Measurements from ENCODE around the gene NSUN7. TPM values are rescaled to one million over a fixed set of nuclear protein-coding genes. Genes with fewer than 3 reads are reported as not detected.

NSUN7 gene
- total RNA-seq, 2 donors from 2014 or later = 17.9 to 29.6 TPM

DNA sequence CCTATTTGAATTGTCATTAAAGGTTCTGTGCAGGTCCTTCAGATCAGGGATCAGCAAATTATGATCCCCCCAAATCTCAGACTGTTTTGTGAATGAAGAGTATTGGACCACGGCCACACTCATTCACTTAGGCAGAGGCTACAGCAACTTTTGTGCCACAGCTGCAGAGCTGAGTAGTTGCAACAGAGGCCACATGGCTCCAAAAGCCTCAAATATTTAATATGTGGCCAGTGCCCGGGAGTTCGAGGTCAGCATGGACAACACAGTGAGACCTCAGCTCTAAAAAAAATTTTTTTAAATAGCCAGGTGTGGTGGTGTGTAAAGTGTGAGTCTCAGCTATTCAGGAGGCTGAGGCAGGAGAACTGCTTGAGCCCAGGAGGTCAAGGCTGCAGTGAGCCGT is 100.7 kb downstream of the NSUN7 start:
- DNase-seq = no peak
- H3K27me3 ChIP-seq (ENCODE audit: control insufficient read depth, insufficient read depth, low read length, poor library complexity, severe bottlenecking) = no peaks in the 10 kb centered on the region
- H3K27ac ChIP-seq (ENCODE audit: low read depth, low read length) = no peak overlapping the region
- TF ChIP-seq, protein P1, sequence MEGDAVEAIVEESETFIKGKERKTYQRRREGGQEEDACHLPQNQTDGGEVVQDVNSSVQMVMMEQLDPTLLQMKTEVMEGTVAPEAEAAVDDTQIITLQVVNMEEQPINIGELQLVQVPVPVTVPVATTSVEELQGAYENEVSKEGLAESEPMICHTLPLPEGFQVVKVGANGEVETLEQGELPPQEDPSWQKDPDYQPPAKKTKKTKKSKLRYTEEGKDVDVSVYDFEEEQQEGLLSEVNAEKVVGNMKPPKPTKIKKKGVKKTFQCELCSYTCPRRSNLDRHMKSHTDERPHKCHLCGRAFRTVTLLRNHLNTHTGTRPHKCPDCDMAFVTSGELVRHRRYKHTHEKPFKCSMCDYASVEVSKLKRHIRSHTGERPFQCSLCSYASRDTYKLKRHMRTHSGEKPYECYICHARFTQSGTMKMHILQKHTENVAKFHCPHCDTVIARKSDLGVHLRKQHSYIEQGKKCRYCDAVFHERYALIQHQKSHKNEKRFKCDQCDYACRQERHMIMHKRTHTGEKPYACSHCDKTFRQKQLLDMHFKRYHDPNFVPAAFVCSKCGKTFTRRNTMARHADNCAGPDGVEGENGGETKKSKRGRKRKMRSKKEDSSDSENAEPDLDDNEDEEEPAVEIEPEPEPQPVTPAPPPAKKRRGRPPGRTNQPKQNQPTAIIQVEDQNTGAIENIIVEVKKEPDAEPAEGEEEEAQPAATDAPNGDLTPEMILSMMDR (conservative IDR thresholded peaks at IDR 0.05) = no peak
- no peaks in the 10 kb centered on the region for H3K9me3 ChIP-seq (ENCODE audit: control insufficient read depth, low read length)
- peaks cover 9% of the 10 kb centered on the region for H3K36me3 ChIP-seq (ENCODE audit: control insufficient read depth, insufficient read depth, low read length)
- no peak overlapping the region for H3K9ac ChIP-seq (ENCODE audit: extremely low read depth, low read length, poor library complexity, severe bottlenecking)
- no peak overlapping the region for H3K27ac Mint-ChIP-seq
- no peak overlapping the region for H3K4me3 Mint-ChIP-seq
- WGBS, 2 experiments (ENCODE audit: insufficient coverage in 1 of 2, insufficient read length in 1 of 2) = 90 to 96% methylated on average over 2 to 4 of the region's 4 CpGs
- H3K27me3 Mint-ChIP-seq (ENCODE audit: insufficient read depth) = peaks cover under 1% of the 10 kb centered on the region
- no peaks in the 10 kb centered on the region for H3K9me3 Mint-ChIP-seq
- peaks cover 16% of the 10 kb centered on the region for H3K4me1 Mint-ChIP-seq
- H3K4me3 ChIP-seq (ENCODE audit: low read length) = no peak overlapping the region
- H3K36me3 Mint-ChIP-seq (ENCODE audit: low read depth) = peaks cover 17% of the 10 kb centered on the region
- H3K4me1 ChIP-seq (ENCODE audit: control insufficient read depth, insufficient read depth, low read length) = no peaks in the 10 kb centered on the region

- no peaks in the 10 kb centered on the region for H3K9me3 ChIP-seq (ENCODE audit: control insufficient read depth, low read length)
- peak overlapping the region; percentile 76 for H3K4me3 Mint-ChIP-seq
- H3K9me3 Mint-ChIP-seq = no peaks in the 10 kb centered on the region
- H3K27me3 Mint-ChIP-seq (ENCODE audit: insufficient read depth) = peaks cover 5% of the 10 kb centered on the region
- DNase-seq = no peak
- H3K27ac ChIP-seq (ENCODE audit: low read depth, low read length) = peak overlapping the region; percentile 87
- H3K4me1 ChIP-seq (ENCODE audit: control insufficient read depth, insufficient read depth, low read length) = no peaks in the 10 kb centered on the region
- peaks cover 9% of the 10 kb centered on the region for H3K36me3 ChIP-seq (ENCODE audit: control insufficient read depth, insufficient read depth, low read length)
- H3K27ac Mint-ChIP-seq = peak overlapping the region; percentile 94
- peak overlapping the region; percentile 89 for H3K4me3 ChIP-seq (ENCODE audit: low read length)
- no peaks in the 10 kb centered on the region for H3K27me3 ChIP-seq (ENCODE audit: control insufficient read depth, insufficient read depth, low read length, poor library complexity, severe bottlenecking)
- TF ChIP-seq, protein P1 (conservative IDR thresholded peaks at IDR 0.05) = no peak
- 12 to 21% methylated on average over 6 to 16 of the region's 16 CpGs for WGBS, 2 experiments (ENCODE audit: insufficient coverage in 1 of 2, insufficient read length in 1 of 2)
- peak overlapping the region; percentile 77 for H3K9ac ChIP-seq (ENCODE audit: extremely low read depth, low read length, poor library complexity, severe bottlenecking)
- peaks cover 15% of the 10 kb centered on the region for H3K36me3 Mint-ChIP-seq (ENCODE audit: low read depth)
- H3K4me1 Mint-ChIP-seq = peaks cover 9% of the 10 kb centered on the region
These were observed 106.6 kb downstream of the NSUN7 start for GRCh38 chr4:40856277-40856839.

GRCh38 chr4:40856840-40857362 is 107.1 kb downstream of the NSUN7 start:
- Histone ChIP-seq H3K27me3 (ENCODE audit: control insufficient read depth, insufficient read depth, low read length, poor library complexity, severe bottlenecking) (no peaks in the 10 kb centered on the region), H3K27ac (ENCODE audit: low read depth, low read length) (peak overlapping the region; percentile 87), H3K4me1 (ENCODE audit: control insufficient read depth, insufficient read depth, low read length) (no peaks in the 10 kb centered on the region), H3K4me3 (ENCODE audit: low read length) (peak overlapping the region; percentile 89), H3K9me3 (ENCODE audit: control insufficient read depth, low read length) (no peaks in the 10 kb centered on the region), H3K9ac (ENCODE audit: extremely low read depth, low read length, poor library complexity, severe bottlenecking) (peak overlapping the region; percentile 77), H3K36me3 (ENCODE audit: control insufficient read depth, insufficient read depth, low read length) (peaks cover 9% of the 10 kb centered on the region)
- peak overlapping the region; percentile 94 for H3K27ac Mint-ChIP-seq
- peaks cover 17% of the 10 kb centered on the region for H3K36me3 Mint-ChIP-seq (ENCODE audit: low read depth)
- DNase-seq = peak; percentile 94
- peaks cover 5% of the 10 kb centered on the region for H3K27me3 Mint-ChIP-seq (ENCODE audit: insufficient read depth)
- 2 to 15% methylated on average over 8 to 51 of the region's 51 CpGs for WGBS, 2 experiments (ENCODE audit: insufficient coverage in 1 of 2, insufficient read length in 1 of 2)
- TF ChIP-seq, protein P1 (conservative IDR thresholded peaks at IDR 0.05) = no peak
- H3K9me3 Mint-ChIP-seq = no peaks in the 10 kb centered on the region
- peaks cover 9% of the 10 kb centered on the region for H3K4me1 Mint-ChIP-seq
- H3K4me3 Mint-ChIP-seq = peak overlapping the region; percentile 76

Measured in endodermal cell (in vitro differentiated cells).